Keratinocyte (primary cell): ENCODE measurements around the gene NR2E3. TPM values are rescaled to one million over a fixed set of nuclear protein-coding genes. Genes with fewer than 3 reads are reported as not detected.

Experiments used
- DNase-seq: peaks from one replicate; pipeline ENCODE4 v3.0.0-alpha.2; 2011; ENCODE audit warnings: low read depth, missing footprints, low spot score
- FAIRE-seq: peaks from 2 replicates; lab custom pipeline; 2011; peaks lifted over from hg19 to GRCh38; lab: Jason Lieb, UNC
- H2AFZ ChIP-seq: 2 replicates; pipeline ENCODE4 v1.6.0; 2012; ENCODE audit warnings: low read length, control low read depth, inconsistent platforms; ENCODE audit not compliant: control insufficient read depth
- H3K27ac ChIP-seq: 2 replicates; pipeline ENCODE4 v1.5.1; 2011; ENCODE audit warnings: low read length; ENCODE audit not compliant: control insufficient read depth, insufficient read depth
- H3K27me3 ChIP-seq: 3 replicates; pipeline ENCODE4 v1.6.0; 2011; ENCODE audit warnings: low read length; ENCODE audit not compliant: control insufficient read depth, insufficient read depth; ENCODE audit errors: extremely low read depth
- H3K36me3 ChIP-seq, 2 experiments: 2 replicates in 1 of 2; 3 replicates in 1 of 2; pipeline ENCODE4 v1.5.1; 2011; ENCODE audit warnings: low read length in 2 of 2, mild to moderate bottlenecking in 1 of 2; ENCODE audit not compliant: control insufficient read depth in 2 of 2, insufficient read depth in 2 of 2; ENCODE audit errors: extremely low read depth in 1 of 2
- H3K4me1 ChIP-seq: 3 replicates; pipeline ENCODE4 v1.5.1; 2011; ENCODE audit warnings: low read length; ENCODE audit not compliant: control insufficient read depth, insufficient read depth; ENCODE audit errors: extremely low read depth
- H3K4me2 ChIP-seq: 3 replicates; pipeline ENCODE4 v1.6.0; 2011; ENCODE audit warnings: low read depth, low read length; ENCODE audit not compliant: control insufficient read depth, insufficient read depth; ENCODE audit errors: extremely low read depth
- H3K4me3 ChIP-seq, 3 experiments: fragments of 200-600 bp in 1 of 3; sonication (generic) in 1 of 3; 2 replicates in 2 of 3; 3 replicates in 1 of 3; pipeline ENCODE4 v1.5.1; 2011 to 2016; ENCODE audit warnings: low read length in 3 of 3, mild to moderate bottlenecking in 3 of 3, control low read depth in 2 of 3, inconsistent platforms in 1 of 3, low read depth in 1 of 3, mixed read lengths in 1 of 3, mixed run types in 1 of 3, moderate library complexity in 1 of 3; ENCODE audit not compliant: control insufficient read depth in 2 of 3, insufficient read depth in 2 of 3; ENCODE audit errors: extremely low read depth in 1 of 3
- H3K79me2 ChIP-seq: 2 replicates; pipeline ENCODE4 v1.6.0; 2012; ENCODE audit warnings: low read length; ENCODE audit not compliant: control insufficient read depth, insufficient read depth
- H3K9ac ChIP-seq: 3 replicates; pipeline ENCODE4 v1.6.0; 2011; ENCODE audit warnings: low read length; ENCODE audit not compliant: control insufficient read depth, insufficient read depth; ENCODE audit errors: extremely low read depth
- H3K9me1 ChIP-seq: 3 replicates; pipeline ENCODE4 v1.6.0; 2011; ENCODE audit warnings: low read length; ENCODE audit not compliant: control insufficient read depth, insufficient read depth; ENCODE audit errors: extremely low read depth
- H3K9me3 ChIP-seq: 2 replicates; pipeline ENCODE4 v1.5.1; 2012; ENCODE audit warnings: low read depth, low read length; ENCODE audit not compliant: control insufficient read depth
- H4K20me1 ChIP-seq: 3 replicates; pipeline ENCODE4 v1.6.0; 2011; ENCODE audit warnings: low read length; ENCODE audit not compliant: control insufficient read depth, insufficient read depth; ENCODE audit errors: extremely low read depth
- CTCF ChIP-seq, 3 experiments: IDR thresholded peaks in 1 of 3; conservative IDR thresholded peaks in 1 of 3; optimal IDR thresholded peaks in 1 of 3; 2 replicates in 2 of 3; 3 replicates in 1 of 3; pipeline versions ENCODE3 to v1.5.1; 2011; ENCODE audit warnings: low read length in 3 of 3, mild to moderate bottlenecking in 3 of 3, moderate library complexity in 2 of 3, control low read depth in 1 of 3, inconsistent platforms in 1 of 3; ENCODE audit not compliant: insufficient read depth in 2 of 3; ENCODE audit errors: extremely low read depth in 1 of 3
- EZH2 ChIP-seq: IDR thresholded peaks from one replicate; pipeline ENCODE4 v1.6.1; 2012; ENCODE audit warnings: inconsistent platforms, mild to moderate bottlenecking, low read length, moderate library complexity
- dilution Hi-C: fragments of 300-500 bp; cut with MboI; formaldehyde crosslinking; loops from one replicate; pipeline ENCODE4 v1.7.0; 2020; ENCODE audit warnings: low sequenced_read_pairs; ENCODE audit not compliant: extremely low pct_ligation_motif_present
- polyA plus RNA-seq, 5 experiments: library from polyadenylated mRNA; depleted of rRNA in 3 of 5; stranded (reverse) in 3 of 5; stranded (forward) in 1 of 5; unstranded in 1 of 5; fragments of >200 nt; gene quantifications; 1 replicate in 1 of 5; 2 replicates in 3 of 5; 3 replicates in 1 of 5; pipeline versions ENCODE4 v1.2.1 to v1.2.3, GENCODE V29; 2011 to 2012; ENCODE audit warnings: missing spikeins in 2 of 5, low read depth in 1 of 5, low replicate concordance in 1 of 5

The NR2E3 gene
- polyA plus RNA-seq, 1 donor (not counting 4 experiments of a cell fraction or from before 2014, with no cell fraction given) = 0.46 TPM

- Histone ChIP-seq H4K20me1 (no peaks in the 10 kb centered on the region), H3K9me3 (no peaks in the 10 kb centered on the region), H2AFZ (no peak overlapping the region), H3K9ac (no peak overlapping the region), H3K36me3 (peaks cover 5 to 16% of the 10 kb centered on the region in 2 experiments), H3K79me2 (no peaks in the 10 kb centered on the region), H3K4me1 (no peaks in the 10 kb centered on the region), H3K4me2 (no peak overlapping the region), H3K27ac (no peak overlapping the region), H3K4me3 (no peak overlapping the region), H3K27me3 (no peaks in the 10 kb centered on the region), H3K9me1 (no peaks in the 10 kb centered on the region)
- FAIRE-seq (no peak), DNase-seq (no peak)
- dilution Hi-C loops = no loop called here
- TF ChIP-seq EZH2 = no peak
- TF ChIP-seq CTCF (optimal IDR thresholded peaks at IDR 0.05 in 1 of 3, IDR thresholded peaks at IDR 0.05 in 1 of 3, conservative IDR thresholded peaks at IDR 0.05 in 1 of 3; ENCODE audit: extremely low read depth in 1 of 3, insufficient read depth in 2 of 3, low read length in 3 of 3) = no peak
These were observed 20.6 kb downstream of the NR2E3 start for GRCh38 chr15:71830981-71831380.

- FAIRE-seq (no peak), DNase-seq (no peak)
- H3K4me2 ChIP-seq = no peak overlapping the region
- H3K9me3 ChIP-seq = no peaks in the 10 kb centered on the region
- H3K27ac ChIP-seq = no peak overlapping the region
- dilution Hi-C loops = no loop called here
- TF ChIP-seq EZH2 (no peak), CTCF (optimal IDR thresholded peaks at IDR 0.05 in 1 of 3, IDR thresholded peaks at IDR 0.05 in 1 of 3, conservative IDR thresholded peaks at IDR 0.05 in 1 of 3; ENCODE audit: extremely low read depth in 1 of 3, insufficient read depth in 2 of 3, low read length in 3 of 3) (no peak)
- no peaks in the 10 kb centered on the region for H4K20me1 ChIP-seq
- H3K4me3 ChIP-seq = no peak overlapping the region
- H3K36me3 ChIP-seq = peaks cover 0 to 3% of the 10 kb centered on the region in 2 experiments
- no peaks in the 10 kb centered on the region for H3K4me1 ChIP-seq
- H3K9ac ChIP-seq = no peak overlapping the region
- H2AFZ ChIP-seq = no peak overlapping the region
- H3K9me1 ChIP-seq = no peaks in the 10 kb centered on the region
- no peaks in the 10 kb centered on the region for H3K27me3 ChIP-seq
- H3K79me2 ChIP-seq = no peaks in the 10 kb centered on the region
These were observed 31.2 kb downstream of the NR2E3 start for GRCh38 chr15:71841563-71841962.
